K562 (cell line): ENCODE measurements around the gene SDE2.
"Not testable (repeated sequence)": the region's sequence is repeated elsewhere in the genome, so short reads cannot be mapped to it uniquely, and the experiment has no call there.

Source experiments
- HLTF ChIP-seq: fragments of 450-650 bp; IDR thresholded peaks from 2 replicates; pipeline ENCODE4 v1.6.1; 2016
- KDM5B ChIP-seq: fragments of 200-600 bp; sonication (generic); IDR thresholded peaks from 2 replicates; pipeline ENCODE4 v1.6.1; 2012; ENCODE audit warnings: low read depth, mild to moderate bottlenecking, moderate library complexity, low read length, control low read depth, inconsistent platforms; ENCODE audit not compliant: insufficient replicate concordance
- SMAD3 ChIP-seq: fragments of 450-650 bp; formaldehyde crosslinking; conservative IDR thresholded peaks from 2 replicates; pipeline ENCODE4 v1.4.0; 2020; ENCODE audit warnings: mild to moderate bottlenecking
- ZC3H4 ChIP-seq: sonication (generic); formaldehyde crosslinking; IDR thresholded peaks from 2 replicates; pipeline ENCODE4 v1.9.0; 2021; ENCODE audit warnings: missing genetic modification reagents, borderline replicate concordance
- ZNF79 ChIP-seq: fragments of 250-450 bp; sonication (Bioruptor Pico); IDR thresholded peaks from 2 replicates; pipeline ENCODE4 v1.4.0; 2020; ENCODE audit warnings: low read depth, mild to moderate bottlenecking, moderate library complexity
- TF ChIP-seq, protein P1 (sequence below), 2 experiments: fragments of 450-650 bp in 1 of 2; IDR thresholded peaks; 2 replicates each; pipeline ENCODE4 v1.6.1; 2011 to 2017; ENCODE audit warnings: low read depth in 2 of 2, antibody characterized with exemption in 1 of 2, borderline replicate concordance in 1 of 2, low read length in 1 of 2, mild to moderate bottlenecking in 1 of 2, mixed read lengths in 1 of 2; ENCODE audit not compliant: control insufficient read depth in 1 of 2
- TF ChIP-seq, protein P2 (sequence below), 3 experiments: IDR thresholded peaks in 2 of 3; conservative IDR thresholded peaks in 1 of 3; 2 replicates each; pipeline ENCODE4 v1.5.1; 2011 to 2012; ENCODE audit warnings: low read length in 3 of 3, mild to moderate bottlenecking in 3 of 3, control low read depth in 2 of 3, improper control_type of control experiment in 1 of 3, inconsistent platforms in 1 of 3, low read depth in 1 of 3, mixed read lengths in 1 of 3, moderate library complexity in 1 of 3; ENCODE audit not compliant: insufficient read depth in 2 of 3
- TF ChIP-seq, protein P3 (sequence below): fragments of 150-350 bp; conservative IDR thresholded peaks from 2 replicates; pipeline ENCODE4 v1.6.1; 2014; ENCODE audit warnings: low read length

DNA sequence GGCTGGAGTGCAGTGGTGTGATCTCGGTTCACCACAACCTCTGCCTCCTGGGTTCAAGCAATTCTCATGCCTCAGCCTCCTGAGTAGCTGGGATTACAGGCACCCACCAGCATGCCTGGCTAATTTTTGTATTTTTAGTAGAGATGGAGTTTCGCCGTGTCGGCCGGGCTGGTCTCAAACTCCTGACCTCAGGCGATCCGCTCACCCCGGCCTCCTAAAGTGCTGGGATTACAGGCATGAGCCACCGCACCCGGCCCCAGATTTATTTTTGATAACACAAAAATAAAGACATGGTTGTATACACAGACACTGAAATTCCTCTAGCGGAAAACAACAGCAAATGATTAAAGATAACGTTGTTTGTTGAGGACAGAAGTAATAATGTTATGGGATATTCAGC is 24.0 kb downstream of the SDE2 start:
- TF ChIP-seq ZNF79 (CRISPR knock-in tag); ZC3H4 (CRISPR knock-in tag); SMAD3 (CRISPR knock-in tag); HLTF; KDM5B: not testable (repeated sequence)
- TF ChIP-seq, protein P1, sequence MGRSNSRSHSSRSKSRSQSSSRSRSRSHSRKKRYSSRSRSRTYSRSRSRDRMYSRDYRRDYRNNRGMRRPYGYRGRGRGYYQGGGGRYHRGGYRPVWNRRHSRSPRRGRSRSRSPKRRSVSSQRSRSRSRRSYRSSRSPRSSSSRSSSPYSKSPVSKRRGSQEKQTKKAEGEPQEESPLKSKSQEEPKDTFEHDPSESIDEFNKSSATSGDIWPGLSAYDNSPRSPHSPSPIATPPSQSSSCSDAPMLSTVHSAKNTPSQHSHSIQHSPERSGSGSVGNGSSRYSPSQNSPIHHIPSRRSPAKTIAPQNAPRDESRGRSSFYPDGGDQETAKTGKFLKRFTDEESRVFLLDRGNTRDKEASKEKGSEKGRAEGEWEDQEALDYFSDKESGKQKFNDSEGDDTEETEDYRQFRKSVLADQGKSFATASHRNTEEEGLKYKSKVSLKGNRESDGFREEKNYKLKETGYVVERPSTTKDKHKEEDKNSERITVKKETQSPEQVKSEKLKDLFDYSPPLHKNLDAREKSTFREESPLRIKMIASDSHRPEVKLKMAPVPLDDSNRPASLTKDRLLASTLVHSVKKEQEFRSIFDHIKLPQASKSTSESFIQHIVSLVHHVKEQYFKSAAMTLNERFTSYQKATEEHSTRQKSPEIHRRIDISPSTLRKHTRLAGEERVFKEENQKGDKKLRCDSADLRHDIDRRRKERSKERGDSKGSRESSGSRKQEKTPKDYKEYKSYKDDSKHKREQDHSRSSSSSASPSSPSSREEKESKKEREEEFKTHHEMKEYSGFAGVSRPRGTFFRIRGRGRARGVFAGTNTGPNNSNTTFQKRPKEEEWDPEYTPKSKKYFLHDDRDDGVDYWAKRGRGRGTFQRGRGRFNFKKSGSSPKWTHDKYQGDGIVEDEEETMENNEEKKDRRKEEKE (IDR thresholded peaks at IDR 0.05; ENCODE audit: borderline replicate concordance in 1 of 2, control insufficient read depth in 1 of 2, low read depth in 2 of 2, low read length in 1 of 2), result not testable (repeated sequence)
- TF ChIP-seq, protein P2, sequence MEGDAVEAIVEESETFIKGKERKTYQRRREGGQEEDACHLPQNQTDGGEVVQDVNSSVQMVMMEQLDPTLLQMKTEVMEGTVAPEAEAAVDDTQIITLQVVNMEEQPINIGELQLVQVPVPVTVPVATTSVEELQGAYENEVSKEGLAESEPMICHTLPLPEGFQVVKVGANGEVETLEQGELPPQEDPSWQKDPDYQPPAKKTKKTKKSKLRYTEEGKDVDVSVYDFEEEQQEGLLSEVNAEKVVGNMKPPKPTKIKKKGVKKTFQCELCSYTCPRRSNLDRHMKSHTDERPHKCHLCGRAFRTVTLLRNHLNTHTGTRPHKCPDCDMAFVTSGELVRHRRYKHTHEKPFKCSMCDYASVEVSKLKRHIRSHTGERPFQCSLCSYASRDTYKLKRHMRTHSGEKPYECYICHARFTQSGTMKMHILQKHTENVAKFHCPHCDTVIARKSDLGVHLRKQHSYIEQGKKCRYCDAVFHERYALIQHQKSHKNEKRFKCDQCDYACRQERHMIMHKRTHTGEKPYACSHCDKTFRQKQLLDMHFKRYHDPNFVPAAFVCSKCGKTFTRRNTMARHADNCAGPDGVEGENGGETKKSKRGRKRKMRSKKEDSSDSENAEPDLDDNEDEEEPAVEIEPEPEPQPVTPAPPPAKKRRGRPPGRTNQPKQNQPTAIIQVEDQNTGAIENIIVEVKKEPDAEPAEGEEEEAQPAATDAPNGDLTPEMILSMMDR (IDR thresholded peaks at IDR 0.05 in 2 of 3, conservative IDR thresholded peaks at IDR 0.05 in 1 of 3; ENCODE audit: insufficient read depth in 2 of 3, low read depth in 1 of 3, low read length in 3 of 3), result not testable (repeated sequence)
- TF ChIP-seq, protein P3, sequence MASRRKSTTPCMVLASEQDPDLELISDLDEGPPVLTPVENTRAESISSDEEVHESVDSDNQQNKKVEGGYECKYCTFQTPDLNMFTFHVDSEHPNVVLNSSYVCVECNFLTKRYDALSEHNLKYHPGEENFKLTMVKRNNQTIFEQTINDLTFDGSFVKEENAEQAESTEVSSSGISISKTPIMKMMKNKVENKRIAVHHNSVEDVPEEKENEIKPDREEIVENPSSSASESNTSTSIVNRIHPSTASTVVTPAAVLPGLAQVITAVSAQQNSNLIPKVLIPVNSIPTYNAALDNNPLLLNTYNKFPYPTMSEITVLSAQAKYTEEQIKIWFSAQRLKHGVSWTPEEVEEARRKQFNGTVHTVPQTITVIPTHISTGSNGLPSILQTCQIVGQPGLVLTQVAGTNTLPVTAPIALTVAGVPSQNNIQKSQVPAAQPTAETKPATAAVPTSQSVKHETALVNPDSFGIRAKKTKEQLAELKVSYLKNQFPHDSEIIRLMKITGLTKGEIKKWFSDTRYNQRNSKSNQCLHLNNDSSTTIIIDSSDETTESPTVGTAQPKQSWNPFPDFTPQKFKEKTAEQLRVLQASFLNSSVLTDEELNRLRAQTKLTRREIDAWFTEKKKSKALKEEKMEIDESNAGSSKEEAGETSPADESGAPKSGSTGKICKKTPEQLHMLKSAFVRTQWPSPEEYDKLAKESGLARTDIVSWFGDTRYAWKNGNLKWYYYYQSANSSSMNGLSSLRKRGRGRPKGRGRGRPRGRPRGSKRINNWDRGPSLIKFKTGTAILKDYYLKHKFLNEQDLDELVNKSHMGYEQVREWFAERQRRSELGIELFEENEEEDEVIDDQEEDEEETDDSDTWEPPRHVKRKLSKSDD, result not testable (repeated sequence)
